SK-N-SH (cell line): ENCODE measurements around the gene PLXND1. TPM values are rescaled to one million over a fixed set of nuclear protein-coding genes. Genes with fewer than 3 reads are reported as not detected.

Source experiments
- CTCF ChIA-PET: fragments of 300-600, 350-600 bp; formaldehyde crosslinking; extraction: SDS; loops from one replicate; lab custom pipeline; 2021; lab: Yijun Ruan, JAX
- POLR2A ChIA-PET: fragments of 350-600 bp; sonication (Branson Sonifier 250); formaldehyde crosslinking; extraction: SDS; loops from one replicate; lab custom pipeline; 2020; ENCODE audit warnings: antibody characterized with exemption, inconsistent platforms; lab: Yijun Ruan, JAX
- DNase-seq: peaks from one replicate; pipeline ENCODE4 v3.0.0; 2012
- H2AFZ ChIP-seq: fragments of 200-600 bp; sonication (generic); 2 replicates; pipeline ENCODE4 v1.8.1; 2016; ENCODE audit warnings: antibody characterized with exemption, mild to moderate bottlenecking, low read depth
- H3F3A ChIP-seq: fragments of 200-600 bp; sonication (generic); replicated peaks from 2 replicates; pipeline ENCODE3; 2016; ENCODE audit warnings: antibody characterized with exemption, mild to moderate bottlenecking; ENCODE audit not compliant: insufficient read depth
- H3K27ac ChIP-seq, 2 experiments: fragments of 200-500 bp in 1 of 2; fragments of 200-600 bp in 1 of 2; sonication (Bioruptor generic) in 1 of 2; sonication (generic), shearing (Covaris generic) in 1 of 2; 2 replicates each; pipeline versions ENCODE4 v1.5.1 to v1.6.1; 2014 to 2016; ENCODE audit warnings: low read depth in 2 of 2, inconsistent platforms in 1 of 2, low read length in 1 of 2, mild to moderate bottlenecking in 1 of 2, mixed read lengths in 1 of 2
- H3K27me3 ChIP-seq: fragments of 200-600 bp; sonication (generic), shearing (Covaris generic); 2 replicates; pipeline ENCODE4 v1.6.1; 2016; ENCODE audit warnings: mixed run types; ENCODE audit not compliant: insufficient read depth
- H3K36me3 ChIP-seq, 2 experiments: fragments of 200-500 bp in 1 of 2; fragments of 200-600 bp in 1 of 2; sonication (Bioruptor generic) in 1 of 2; sonication (generic) in 1 of 2; replicated peaks in 1 of 2; 2 replicates each; pipeline versions ENCODE3 to v1.5.1; 2014 to 2016; ENCODE audit warnings: low read length in 1 of 2, mild to moderate bottlenecking in 1 of 2; ENCODE audit not compliant: insufficient read depth in 2 of 2, control insufficient read depth in 1 of 2
- H3K4me1 ChIP-seq, 2 experiments: fragments of 200-500 bp in 1 of 2; fragments of 200-600 bp in 1 of 2; sonication (Bioruptor generic) in 1 of 2; sonication (generic), shearing (Covaris generic) in 1 of 2; 2 replicates each; pipeline versions ENCODE4 v1.5.1 to v1.6.1; 2014 to 2016; ENCODE audit warnings: low read depth in 1 of 2, low read length in 1 of 2, mixed run types in 1 of 2; ENCODE audit not compliant: insufficient read depth in 2 of 2, control insufficient read depth in 1 of 2
- H3K4me2 ChIP-seq: fragments of 200-600 bp; sonication (generic), shearing (Covaris generic); 2 replicates; pipeline ENCODE4 v1.6.1; 2017; ENCODE audit warnings: mixed run types
- H3K4me3 ChIP-seq, 2 experiments: fragments of 200-500 bp in 1 of 2; fragments of 200-600 bp in 1 of 2; sonication (Bioruptor generic) in 1 of 2; sonication (generic), shearing (Covaris generic) in 1 of 2; 2 replicates each; pipeline versions ENCODE4 v1.5.1 to v1.8.1; 2014 to 2016; ENCODE audit warnings: low read depth in 2 of 2, inconsistent platforms in 1 of 2, low read length in 1 of 2, mild to moderate bottlenecking in 1 of 2, mixed read lengths in 1 of 2, moderate library complexity in 1 of 2
- H3K79me2 ChIP-seq: fragments of 200-600 bp; sonication (generic); 2 replicates; pipeline ENCODE4 v1.8.1; 2017; ENCODE audit warnings: mild to moderate bottlenecking; ENCODE audit not compliant: insufficient read depth
- H3K9ac ChIP-seq: fragments of 200-600 bp; sonication (generic); 2 replicates; pipeline ENCODE4 v1.6.1; 2017; ENCODE audit warnings: mixed run types
- H3K9me2 ChIP-seq: fragments of 200-600 bp; sonication (generic); 2 replicates; pipeline ENCODE4 v1.6.1; 2017; ENCODE audit warnings: mixed run types
- H3K9me3 ChIP-seq: fragments of 200-600 bp; sonication (generic); 2 replicates; pipeline ENCODE4 v1.6.1; 2017; ENCODE audit warnings: mixed run types, mild to moderate bottlenecking, moderate library complexity
- H4K20me1 ChIP-seq: fragments of 200-600 bp; sonication (generic); 2 replicates; pipeline ENCODE4 v1.6.1; 2017; ENCODE audit warnings: mild to moderate bottlenecking, mixed run types; ENCODE audit not compliant: insufficient read depth
- CHD2 ChIP-seq: fragments of 150-350 bp; IDR thresholded peaks from 2 replicates; pipeline ENCODE4 v1.6.1; 2018; ENCODE audit warnings: low read length; ENCODE audit not compliant: partially characterized antibody
- CTCF ChIP-seq: fragments of 200-600 bp; sonication (generic); IDR thresholded peaks from 2 replicates; pipeline ENCODE4 v1.6.1; 2017; ENCODE audit warnings: antibody characterized with exemption, mild to moderate bottlenecking, moderate library complexity
- ELF1 ChIP-seq: IDR thresholded peaks from 2 replicates; pipeline ENCODE4 v1.4.0; 2012
- EP300 ChIP-seq, 2 experiments: IDR thresholded peaks; 2 replicates each; pipeline versions ENCODE4 v1.4.0 to v1.6.1; 2012; ENCODE audit warnings: borderline replicate concordance in 1 of 2, low read depth in 1 of 2, low read length in 1 of 2
- EZH2phosphoT487 ChIP-seq: fragments of 200-600 bp; sonication (generic); IDR thresholded peaks from 2 replicates; pipeline ENCODE4 v1.6.1; 2017; ENCODE audit warnings: low read depth, mixed run types, mild to moderate bottlenecking, antibody characterized with exemption, moderate library complexity, borderline replicate concordance
- FOSL2 ChIP-seq: IDR thresholded peaks from 2 replicates; pipeline ENCODE4 v1.4.0; 2012; ENCODE audit warnings: low read depth, mild to moderate bottlenecking, moderate library complexity, borderline replicate concordance
- FOXJ3 ChIP-seq: sonication (generic); formaldehyde crosslinking; IDR thresholded peaks from 2 replicates; pipeline ENCODE4 v1.5.1; 2020; ENCODE audit warnings: mild to moderate bottlenecking, missing genetic modification reagents
- FOXM1 ChIP-seq: IDR thresholded peaks from 2 replicates; pipeline ENCODE4 v1.4.0; 2012; ENCODE audit warnings: low read depth, mild to moderate bottlenecking
- GABPA ChIP-seq: IDR thresholded peaks from 2 replicates; pipeline ENCODE4 v1.4.0; 2012; ENCODE audit warnings: low read depth, mild to moderate bottlenecking
- GATA2 ChIP-seq: sonication (generic); formaldehyde crosslinking; IDR thresholded peaks from 2 replicates; pipeline ENCODE4 v1.5.0; 2020; ENCODE audit warnings: mild to moderate bottlenecking, missing genetic modification reagents
- JUND ChIP-seq: IDR thresholded peaks from 2 replicates; pipeline ENCODE4 v1.4.0; 2012
- MAX ChIP-seq: IDR thresholded peaks from 2 replicates; pipeline ENCODE4 v1.4.0; 2012; ENCODE audit warnings: low read depth
- MEF2A ChIP-seq: IDR thresholded peaks from 2 replicates; pipeline ENCODE4 v1.4.0; 2012; ENCODE audit warnings: low read depth, borderline replicate concordance
- MXI1 ChIP-seq: IDR thresholded peaks from 2 replicates; pipeline ENCODE4 v1.6.1; 2012; ENCODE audit warnings: mild to moderate bottlenecking, low read depth, low read length, improper control_type of control experiment
- NFIC ChIP-seq: IDR thresholded peaks from 2 replicates; pipeline ENCODE4 v1.4.0; 2012; ENCODE audit warnings: borderline replicate concordance
- NRF1 ChIP-seq: IDR thresholded peaks from 2 replicates; pipeline ENCODE4 v1.6.1; 2012; ENCODE audit warnings: low read depth, mild to moderate bottlenecking, low read length
- PBX3 ChIP-seq: IDR thresholded peaks from 2 replicates; pipeline ENCODE4; 2012
- POLR2AphosphoS5 ChIP-seq: IDR thresholded peaks from 2 replicates; pipeline ENCODE4 v1.6.1; 2012; ENCODE audit warnings: low read depth, low read length
- RAD21 ChIP-seq: IDR thresholded peaks from 2 replicates; pipeline ENCODE4 v1.6.1; 2012; ENCODE audit warnings: mild to moderate bottlenecking, low read length
- RFX5 ChIP-seq: IDR thresholded peaks from 2 replicates; pipeline ENCODE4 v1.6.1; 2012; ENCODE audit warnings: mild to moderate bottlenecking, improper control_type of control experiment, low read length
- SIN3A ChIP-seq: IDR thresholded peaks from 2 replicates; pipeline ENCODE4 v1.6.1; 2012; ENCODE audit warnings: low read depth, mild to moderate bottlenecking, low read length, moderate library complexity, borderline replicate concordance
- SMC3 ChIP-seq: IDR thresholded peaks from 2 replicates; pipeline ENCODE4 v1.6.1; 2012; ENCODE audit warnings: low read depth, low read length, improper control_type of control experiment
- TAF1 ChIP-seq: IDR thresholded peaks from 2 replicates; pipeline ENCODE4 v1.6.1; 2012; ENCODE audit warnings: low read depth, mild to moderate bottlenecking, low read length, moderate library complexity, borderline replicate concordance
- TCF12 ChIP-seq: IDR thresholded peaks from 2 replicates; pipeline ENCODE4 v1.4.0; 2012
- USF1 ChIP-seq: IDR thresholded peaks from 2 replicates; pipeline ENCODE4 v1.4.0; 2012; ENCODE audit warnings: low read depth, borderline replicate concordance
- USF2 ChIP-seq: fragments of 150-350 bp; IDR thresholded peaks from 2 replicates; pipeline ENCODE4 v1.6.1; 2017; ENCODE audit warnings: antibody characterized with exemption, low read length, low read depth, borderline replicate concordance
- YY1 ChIP-seq: IDR thresholded peaks from 2 replicates; pipeline ENCODE4 v1.4.0; 2012; ENCODE audit warnings: low read depth, mild to moderate bottlenecking
- ZBTB33 ChIP-seq: IDR thresholded peaks from 2 replicates; pipeline ENCODE4 v1.4.0; 2012; ENCODE audit warnings: low read depth, borderline replicate concordance
- WGBS: methylation state at CpG from one replicate; pipeline ENCODE4 v1.1.6; 2017; ENCODE audit warnings: low lambda C conversion rate; 5-methylcytosine and 5-hydroxymethylcytosine counted together
- polyA plus RNA-seq, 3 experiments: library from polyadenylated mRNA; depleted of rRNA; stranded (reverse); fragments of >200 nt; gene quantifications; 2 replicates each; pipeline ENCODE4 v1.2.3, GENCODE V29; 2012

PLXND1 gene
- polyA plus RNA-seq, 1 of the 3 experiments (the other 2 are of a cell fraction), result 53.5 TPM

- Histone ChIP-seq H3K79me2 (no peaks in the 10 kb centered on the region), H3K4me1 (peaks cover 36 to 67% of the 10 kb centered on the region in 2 experiments), H3K36me3 (no peaks in the 10 kb centered on the region), H3K27me3 (no peaks in the 10 kb centered on the region), H3K27ac (peak overlapping the region; percentile 69 to 85), H3K4me3 (peak overlapping the region in 1 of 2 experiments; percentile 7; a peak in 1 of 4 replicates), H3K9me3 (no peaks in the 10 kb centered on the region), H3K9me2 (no peaks in the 10 kb centered on the region), H2AFZ (peak overlapping the region; percentile 79), H3F3A (peaks cover 8% of the 10 kb centered on the region), H4K20me1 (no peaks in the 10 kb centered on the region), H3K4me2 (peak overlapping the region; percentile 78), H3K9ac (peak overlapping the region; percentile 60)
- POLR2A ChIA-PET, result interaction anchor here (0.6 kb wide), 2 partner anchors 26 to 35 kb away, joined by 3 read pairs; no protein-coding TSS in a partner anchor
- peak; percentile 91 for DNase-seq
- CTCF ChIA-PET, result interaction anchor here (1.0 to 5.4 kb wide), 3 partner anchors 35 to 71 kb away, joined by 3 to 18 read pairs (median 4); no protein-coding TSS in a partner anchor
- 53% methylated on average over 8 of the region's 18 CpGs for WGBS
- TF ChIP-seq MEF2A, result no peak
- TF ChIP-seq RFX5, result no peak
- TF ChIP-seq ZBTB33, result no peak
- peak; percentile 83 for TF ChIP-seq TCF12
- TF ChIP-seq FOXJ3 (CRISPR knock-in tag), result no peak
- TF ChIP-seq POLR2AphosphoS5, result no peak
- 0 out of 2 replicates have a peak, but pooled peaks have one; percentile 15 for TF ChIP-seq TAF1
- no peak for TF ChIP-seq MXI1
- no peak for TF ChIP-seq RAD21
- TF ChIP-seq NFIC, result peak; percentile 81
- TF ChIP-seq JUND, result no peak
- TF ChIP-seq MAX, result peak; percentile 59
- peak; percentile 48 for TF ChIP-seq CHD2
- no peak for TF ChIP-seq GABPA
- peak; percentile 53 to 57; a peak in 2 of 4 replicates for TF ChIP-seq EP300 (IDR thresholded peaks at IDR 0.05; ENCODE audit: borderline replicate concordance in 1 of 2, low read depth in 1 of 2, low read length in 1 of 2)
- no peak for TF ChIP-seq EZH2phosphoT487
- no peak for TF ChIP-seq CTCF
- no peak for TF ChIP-seq SIN3A
- peak; percentile 51; the same call in 1 of the 2 replicates for TF ChIP-seq YY1
- TF ChIP-seq USF2, result no peak
- TF ChIP-seq FOSL2, result no peak
- TF ChIP-seq PBX3, result peak; percentile 32; the same call in 1 of the 2 replicates
- TF ChIP-seq GATA2 (CRISPR knock-in tag), result 0 out of 2 replicates have a peak, but pooled peaks have one; percentile 12
- TF ChIP-seq FOXM1, result peak; percentile 42; the same call in 1 of the 2 replicates
- TF ChIP-seq NRF1, result no peak
- no peak for TF ChIP-seq ELF1
- no peak for TF ChIP-seq USF1
- no peak for TF ChIP-seq SMC3
Observed at GRCh38 chr3:129560911-129561594, 45.4 kb downstream of the PLXND1 start.
